Measurements from ENCODE around the gene YAE1.
A peak's percentile ranks its signal among the peaks of the same experiment; 100 is the strongest.
"Not testable (repeated sequence)": the region's sequence is repeated elsewhere in the genome, so short reads cannot be mapped to it uniquely, and the experiment has no call there.

YAE1 gene
- total RNA-seq, result 14.8 to 18.8 reads per million in 2 donors

GRCh38 chr7:39566023-39566921, at the start of gene YAE1:
Gene YAE1 (plus strand): TSS chr7:39566404. CDS start chr7:39566419, 15 bp downstream.
- DNase-seq, result peak; percentile 51

DNA sequence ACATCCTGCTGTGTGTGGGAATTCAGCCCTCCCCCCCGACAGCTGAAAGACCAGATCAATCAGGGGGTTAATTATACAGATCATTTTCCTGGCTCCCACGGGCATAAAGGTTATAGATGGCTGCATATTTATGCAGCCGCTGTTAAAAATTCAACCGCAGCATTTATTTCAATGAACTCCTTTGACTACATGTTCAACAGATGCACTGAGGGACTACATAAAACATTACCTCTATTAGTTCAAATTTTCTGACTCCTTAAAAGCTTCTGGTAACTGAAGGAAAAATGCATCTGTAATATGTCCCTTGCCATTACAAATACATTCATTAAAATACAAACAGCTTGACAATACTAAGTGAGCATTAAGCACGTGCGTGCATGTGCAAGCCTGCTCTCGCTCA, 49.7 kb upstream of the YAE1 start:
- DNase-seq, result no peak

GRCh38 chr7:39517240-39517639, 49.0 kb upstream of the YAE1 start:
- no peak for DNase-seq

DNA sequence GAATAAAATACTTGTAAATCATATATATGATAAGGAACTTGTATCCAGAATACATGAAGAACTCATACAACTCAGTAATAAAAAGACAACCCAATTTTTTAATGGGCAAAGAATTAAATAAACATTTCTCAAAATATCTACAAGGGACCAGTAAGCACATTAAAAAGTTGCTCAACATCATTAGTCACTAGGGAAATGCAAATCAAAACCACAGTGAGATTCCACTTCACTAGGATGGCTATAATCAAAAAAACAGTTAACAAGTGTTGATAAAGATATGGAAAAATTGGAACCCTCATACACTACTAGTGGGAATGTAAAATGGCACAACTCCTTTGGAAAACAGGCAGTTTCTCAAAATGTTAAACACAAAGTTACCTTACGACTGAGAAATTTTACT, 40.3 kb upstream of the YAE1 start:
- no peak for DNase-seq

GRCh38 chr7:39526666-39527065, 39.5 kb upstream of the YAE1 start:
- DNase-seq, result no peak

GRCh38 chr7:39527296-39527695, 38.9 kb upstream of the YAE1 start:
- no peak for DNase-seq

DNA sequence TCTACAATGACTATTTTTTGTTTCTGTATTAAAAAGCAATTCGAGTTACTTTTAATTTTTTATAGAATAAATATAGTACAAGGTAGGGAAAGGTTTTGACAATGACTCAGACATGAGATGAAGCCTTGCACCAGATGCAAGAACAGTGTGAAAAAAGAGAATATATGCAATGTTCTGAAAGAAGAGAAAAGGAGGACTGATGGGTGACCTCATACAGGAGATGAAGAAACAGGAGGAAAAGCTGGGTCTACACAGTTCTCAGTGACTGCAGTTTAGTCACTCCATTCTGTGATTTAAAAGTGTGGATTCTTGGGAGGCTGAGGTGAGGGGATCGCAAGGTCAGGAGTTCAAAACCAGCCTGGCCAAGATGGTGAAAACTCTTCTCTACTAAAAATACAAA, 38.3 kb upstream of the YAE1 start:
- DNase-seq, result no peak

- DNase-seq, result no peak
These were observed 37.4 kb upstream of the YAE1 start for GRCh38 chr7:39528849-39529248.

- no peak for DNase-seq
These were observed 36.6 kb upstream of the YAE1 start for GRCh38 chr7:39529582-39529981.

DNA sequence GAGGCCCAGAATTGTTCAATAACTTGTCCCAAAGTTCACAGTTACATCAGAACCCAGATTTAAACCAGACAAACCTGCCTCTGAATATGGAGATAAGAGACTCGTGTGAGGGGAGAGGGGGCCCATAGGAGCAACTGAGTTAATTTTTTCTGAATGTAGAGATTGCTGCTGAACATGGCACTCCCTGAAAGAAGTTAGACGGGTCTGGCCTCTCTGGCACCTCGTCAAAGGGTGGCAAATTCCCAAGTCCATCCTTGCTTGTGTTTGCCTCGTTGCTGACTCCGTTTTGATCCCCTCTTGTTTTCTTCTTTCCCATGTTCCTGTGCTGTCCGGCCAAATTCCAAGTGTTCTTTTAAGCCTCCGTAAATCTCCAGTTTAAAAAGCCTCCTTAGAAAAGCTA, 35.2 kb upstream of the YAE1 start:
- no peak for DNase-seq

DNA sequence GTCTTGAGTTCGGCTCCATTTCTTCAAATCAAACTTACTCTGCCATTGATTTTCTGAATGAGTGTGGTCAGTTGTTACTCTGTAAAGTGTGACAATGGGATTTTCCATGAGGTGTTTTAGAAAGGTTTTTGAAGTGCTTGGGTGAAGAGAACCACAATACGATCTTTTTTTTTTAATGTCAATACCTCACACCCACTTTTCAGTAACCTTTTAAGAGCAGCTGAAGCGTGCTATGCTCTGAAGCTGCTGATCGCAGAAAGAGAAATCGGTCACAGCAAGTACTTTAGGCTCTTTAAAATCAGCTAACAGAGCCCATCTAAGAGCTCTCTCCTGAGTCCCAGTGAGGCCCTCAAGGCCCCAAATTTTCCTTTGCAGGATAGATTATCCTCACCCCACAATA, 34.4 kb upstream of the YAE1 start:
- no peak for DNase-seq

DNA sequence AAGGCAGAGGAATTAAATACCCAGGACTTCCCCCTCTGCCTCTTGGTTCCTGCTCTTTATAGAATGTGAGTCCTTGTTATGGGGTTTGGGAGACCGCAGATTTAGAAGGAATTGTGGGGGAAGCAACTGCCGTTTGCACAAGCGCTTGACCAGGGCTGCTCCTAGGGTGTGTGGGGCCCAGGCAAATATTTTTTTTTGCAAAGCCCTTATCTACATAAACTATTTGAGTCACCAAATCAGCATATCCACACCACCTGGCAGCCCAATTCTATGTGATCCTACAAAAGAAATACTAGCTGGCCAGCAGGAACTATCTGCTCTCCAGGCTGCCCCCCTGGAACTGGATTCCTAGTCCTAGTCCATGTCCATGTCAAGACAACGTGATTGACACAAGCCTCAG, 33.4 kb upstream of the YAE1 start:
- no peak for DNase-seq

DNA sequence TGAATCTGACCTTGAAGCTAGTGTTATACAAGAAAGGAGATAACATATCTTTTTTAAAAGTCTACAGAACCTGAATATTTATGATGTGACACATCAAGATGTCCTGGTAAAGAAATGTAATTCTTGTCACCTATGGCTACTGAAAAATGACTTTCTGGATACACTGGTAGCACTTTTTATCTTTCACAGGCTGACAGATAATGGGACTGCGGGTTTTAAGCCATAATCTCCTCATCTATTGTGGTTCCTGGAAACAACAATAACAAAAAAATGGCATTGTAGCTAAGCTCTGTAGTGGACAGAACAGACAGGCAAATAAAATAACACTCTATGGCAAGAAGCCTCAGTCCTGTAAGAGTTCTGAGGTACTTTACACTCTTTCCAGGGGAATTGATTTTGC, 31.6 kb upstream of the YAE1 start:
- no peak for DNase-seq

GRCh38 chr7:39535064-39535463, 31.1 kb upstream of the YAE1 start:
- DNase-seq, result no peak

GRCh38 chr7:39535720-39536119, 30.5 kb upstream of the YAE1 start:
- no peak for DNase-seq

GRCh38 chr7:39536951-39537350, 29.3 kb upstream of the YAE1 start:
- DNase-seq, result no peak

DNA sequence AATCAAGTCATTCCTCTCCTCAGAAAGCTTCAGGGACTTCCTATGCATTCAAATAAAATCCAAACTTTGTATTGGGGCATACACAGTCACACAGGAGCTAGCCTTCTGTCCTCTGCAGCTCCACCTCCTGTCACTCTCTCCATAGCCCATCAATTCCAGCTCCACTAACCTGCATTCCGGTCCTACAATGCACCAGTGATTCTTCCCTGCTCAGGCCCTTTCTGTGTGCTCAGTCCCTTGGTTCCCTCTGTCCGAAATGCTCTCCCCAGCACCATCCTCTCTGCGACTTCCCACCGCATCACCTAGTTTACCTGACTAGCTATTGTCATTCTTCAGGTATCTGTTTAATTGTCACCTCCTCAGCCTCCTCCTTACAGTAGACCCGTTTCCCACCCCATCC, 26.4 kb upstream of the YAE1 start:
- no peak for DNase-seq

DNA sequence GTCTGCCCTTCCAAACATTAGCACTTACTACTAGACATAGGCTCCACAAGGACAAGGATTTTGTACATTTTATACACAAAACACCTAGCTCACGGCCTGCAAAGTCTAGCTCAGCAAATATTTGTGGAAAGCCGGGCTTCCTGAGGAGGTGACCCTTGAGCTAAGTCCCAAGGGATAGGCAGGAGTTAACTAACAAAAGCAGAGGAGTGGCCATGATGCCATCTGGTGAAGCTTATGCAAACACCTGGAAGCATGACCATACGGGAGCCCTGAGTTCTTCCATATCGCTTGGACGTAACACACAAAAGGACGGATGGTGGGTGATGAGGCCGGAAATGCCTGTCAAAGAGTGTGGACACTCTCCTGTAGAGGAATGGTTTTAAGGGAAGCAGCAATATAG, 25.9 kb upstream of the YAE1 start:
- no peak for DNase-seq

DNA sequence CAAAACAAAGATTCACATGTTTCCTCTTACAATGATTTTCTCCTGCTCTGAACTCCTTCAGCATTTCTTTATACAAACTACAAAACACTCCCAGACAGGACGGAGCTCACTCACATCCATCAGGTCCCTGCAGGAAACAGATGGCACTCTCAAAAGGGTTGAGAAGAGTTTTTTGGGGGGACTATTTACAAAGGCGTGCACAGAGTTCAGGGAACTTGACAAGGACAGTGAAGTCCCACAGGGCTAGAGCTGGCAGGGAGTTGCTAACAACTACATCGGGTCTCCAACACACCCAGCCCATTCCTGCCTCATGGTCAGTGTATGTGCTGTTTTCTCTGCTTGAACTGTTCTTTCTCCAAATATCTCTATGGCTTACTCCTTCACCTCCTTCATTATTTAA, 24.7 kb upstream of the YAE1 start:
- no peak for DNase-seq

- not testable (repeated sequence) for DNase-seq
These were observed 21.4 kb upstream of the YAE1 start for GRCh38 chr7:39544774-39545173.

- DNase-seq, result no peak
These were observed 18.9 kb upstream of the YAE1 start for GRCh38 chr7:39547336-39547735.

- DNase-seq, result no peak
These were observed 15.8 kb upstream of the YAE1 start for GRCh38 chr7:39550411-39550810.

- DNase-seq, result no peak
These were observed 12.8 kb upstream of the YAE1 start for GRCh38 chr7:39553436-39553835.

DNA sequence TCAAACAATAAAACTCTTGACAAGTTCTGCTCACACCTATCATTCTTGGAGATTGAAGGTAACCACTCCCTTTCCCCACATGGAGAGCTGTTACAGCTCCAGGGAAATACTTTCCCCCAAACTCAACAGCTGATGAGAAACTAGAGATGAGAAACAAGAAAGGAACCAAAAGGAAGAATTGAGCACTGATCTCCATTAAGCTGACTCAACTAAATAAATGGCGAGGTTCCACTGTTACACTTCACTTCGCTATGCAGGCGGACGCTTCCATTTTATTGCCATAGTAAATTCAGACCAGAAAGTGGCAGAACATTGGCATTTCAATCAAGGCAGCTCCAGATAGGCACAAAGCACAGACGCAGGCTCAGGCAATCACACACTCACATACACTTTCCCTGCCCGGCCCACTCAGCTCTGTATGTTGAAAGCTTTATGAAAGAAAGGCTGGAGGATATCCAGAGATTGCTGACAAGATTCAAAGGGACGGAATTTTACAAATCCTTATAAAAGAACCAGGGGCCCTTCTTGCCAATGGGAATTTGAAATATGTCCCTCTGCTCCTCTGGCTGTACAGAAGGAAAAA, 11.5 kb upstream of the YAE1 start:
- DNase-seq, result no peak

DNA sequence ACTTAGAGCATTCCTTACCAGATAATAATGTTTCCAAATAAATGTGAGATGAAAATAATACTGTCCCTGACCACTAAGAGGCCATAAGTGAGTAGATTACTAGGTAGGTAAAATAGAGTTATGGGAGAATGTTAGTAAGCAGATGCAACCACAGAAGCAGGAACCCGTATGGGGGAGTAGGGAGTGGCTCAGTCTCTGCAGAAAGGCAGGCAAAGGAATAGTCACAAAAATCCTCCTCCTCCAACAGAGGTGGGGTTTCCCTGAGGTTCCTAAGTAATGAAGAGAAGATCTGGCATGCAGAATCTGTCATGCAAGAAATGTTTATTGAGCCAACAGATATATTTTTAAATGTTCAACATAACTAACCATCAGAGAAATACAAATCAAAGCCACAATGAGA, 9.0 kb upstream of the YAE1 start:
- no peak for DNase-seq
